ENCODE data around the gene PIP5K1A.

DNA sequence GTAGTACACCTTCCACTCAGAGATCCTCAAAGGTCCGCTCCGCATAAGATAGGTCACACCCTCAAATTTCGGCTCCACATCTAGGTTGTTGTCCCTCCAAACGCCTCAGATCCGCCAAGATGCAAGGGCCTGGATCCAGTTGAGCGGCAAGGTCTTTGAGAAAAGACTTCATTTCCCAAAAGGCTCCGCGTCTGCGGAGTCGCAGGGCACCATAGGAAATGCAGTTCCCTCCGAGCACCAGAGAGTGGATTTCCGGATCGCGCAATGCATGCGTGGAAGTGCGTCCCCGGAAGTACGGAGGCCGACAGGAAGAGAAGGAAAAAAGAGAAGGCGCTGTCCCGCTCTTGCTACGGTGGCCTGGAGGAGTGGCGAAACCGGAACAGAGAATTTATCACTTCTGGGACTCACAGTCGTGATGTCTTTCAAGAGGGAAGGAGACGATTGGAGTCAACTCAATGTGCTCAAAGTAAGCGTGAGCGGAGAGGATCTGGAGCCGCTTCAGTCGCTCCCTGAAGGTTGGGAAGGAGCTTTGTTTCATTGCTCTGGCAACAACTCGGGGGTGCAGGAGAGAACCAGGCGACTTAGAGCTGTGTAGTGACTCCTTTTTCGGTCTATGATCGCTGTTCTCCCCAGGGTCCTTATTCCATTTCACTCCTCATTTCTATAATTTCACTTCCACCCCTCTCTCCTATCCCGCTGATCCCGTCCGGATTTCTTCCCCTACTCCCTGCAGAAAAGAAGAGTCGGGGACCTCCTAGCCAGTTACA lies 32.4 kb upstream of the PIP5K1A start, which contains the start of the genes LYSMD1 and SCNM1:
- TF ChIP-seq POLR2A (IDR thresholded peaks at IDR 0.05), result no peak
- TF ChIP-seq, protein P1, sequence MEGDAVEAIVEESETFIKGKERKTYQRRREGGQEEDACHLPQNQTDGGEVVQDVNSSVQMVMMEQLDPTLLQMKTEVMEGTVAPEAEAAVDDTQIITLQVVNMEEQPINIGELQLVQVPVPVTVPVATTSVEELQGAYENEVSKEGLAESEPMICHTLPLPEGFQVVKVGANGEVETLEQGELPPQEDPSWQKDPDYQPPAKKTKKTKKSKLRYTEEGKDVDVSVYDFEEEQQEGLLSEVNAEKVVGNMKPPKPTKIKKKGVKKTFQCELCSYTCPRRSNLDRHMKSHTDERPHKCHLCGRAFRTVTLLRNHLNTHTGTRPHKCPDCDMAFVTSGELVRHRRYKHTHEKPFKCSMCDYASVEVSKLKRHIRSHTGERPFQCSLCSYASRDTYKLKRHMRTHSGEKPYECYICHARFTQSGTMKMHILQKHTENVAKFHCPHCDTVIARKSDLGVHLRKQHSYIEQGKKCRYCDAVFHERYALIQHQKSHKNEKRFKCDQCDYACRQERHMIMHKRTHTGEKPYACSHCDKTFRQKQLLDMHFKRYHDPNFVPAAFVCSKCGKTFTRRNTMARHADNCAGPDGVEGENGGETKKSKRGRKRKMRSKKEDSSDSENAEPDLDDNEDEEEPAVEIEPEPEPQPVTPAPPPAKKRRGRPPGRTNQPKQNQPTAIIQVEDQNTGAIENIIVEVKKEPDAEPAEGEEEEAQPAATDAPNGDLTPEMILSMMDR (IDR thresholded peaks at IDR 0.05), result no peak
